Measurements from ENCODE around the gene ADAP2. TPM values are rescaled to one million over a fixed set of nuclear protein-coding genes. Genes with fewer than 3 reads are reported as not detected.

Gene ADAP2
- total and polyA plus RNA-seq, 10 of the 15 experiments (the other 5 are each of a cell fraction or from before 2014, with no cell fraction given), result 0.15 to 13.6 (median 6.8) TPM

GRCh38 chr17:30920683-30921543, 832 bp upstream of the ADAP2 start:
- H2AFZ ChIP-seq (ENCODE audit: control insufficient read depth, low read depth, low read length), result no peak overlapping the region; the same call in 1 of the 2 replicates
- H3K9ac ChIP-seq (ENCODE audit: control insufficient read depth, insufficient read depth, low read length), result no peak overlapping the region
- H4K20me1 ChIP-seq (ENCODE audit: control insufficient read depth, insufficient read depth), result no peaks in the 10 kb centered on the region
- no TSS peak for BruUV-seq (replicated peaks)
- FAIRE-seq (peak; percentile 38), ATAC-seq (peak; percentile 42), DNase-seq (ENCODE audit: low read depth, low spot score) (no peak)
- SMC1A ChIA-PET (ENCODE audit: uncharacterized antibody, unreplicated experiment), result no interaction called here
- RAD21 ChIA-PET (ENCODE audit: unreplicated experiment), result interaction anchor here (1.6 kb wide), 1 partner anchor 17 kb away, joined by 3 read pairs; no protein-coding TSS in a partner anchor
- peaks cover 0 to 2% of the 10 kb centered on the region in 2 experiments; a peak in 1 of 4 replicates for H3K27me3 ChIP-seq (replicated peaks in 1 of 2; ENCODE audit: control insufficient read depth in 2 of 2, insufficient read depth in 2 of 2, low read length in 1 of 2)
- H3K79me2 ChIP-seq (ENCODE audit: control insufficient read depth, insufficient read depth, low read length), result no peaks in the 10 kb centered on the region
- in situ Hi-C loops (cut with MboI), result no loop called here
- intact Hi-C loops (cut with micrococcal nuclease; ENCODE audit: unreplicated experiment), result no loop called here
- no peaks in the 10 kb centered on the region for H3K9me3 ChIP-seq (replicated peaks; ENCODE audit: control insufficient read depth, insufficient read depth, low read length)
- peak overlapping the region; percentile 70 for H3K4me2 ChIP-seq (ENCODE audit: control insufficient read depth, insufficient read depth)
- CTCF ChIA-PET, result no interaction called here
- no peak overlapping the region for H3K27ac ChIP-seq (ENCODE audit: control insufficient read depth, insufficient read depth)
- TF ChIP-seq, protein P1, sequence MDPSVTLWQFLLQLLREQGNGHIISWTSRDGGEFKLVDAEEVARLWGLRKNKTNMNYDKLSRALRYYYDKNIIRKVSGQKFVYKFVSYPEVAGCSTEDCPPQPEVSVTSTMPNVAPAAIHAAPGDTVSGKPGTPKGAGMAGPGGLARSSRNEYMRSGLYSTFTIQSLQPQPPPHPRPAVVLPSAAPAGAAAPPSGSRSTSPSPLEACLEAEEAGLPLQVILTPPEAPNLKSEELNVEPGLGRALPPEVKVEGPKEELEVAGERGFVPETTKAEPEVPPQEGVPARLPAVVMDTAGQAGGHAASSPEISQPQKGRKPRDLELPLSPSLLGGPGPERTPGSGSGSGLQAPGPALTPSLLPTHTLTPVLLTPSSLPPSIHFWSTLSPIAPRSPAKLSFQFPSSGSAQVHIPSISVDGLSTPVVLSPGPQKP (IDR thresholded peaks at IDR 0.05; ENCODE audit: low read depth, low read length), result no peak
- no peak for TF ChIP-seq ZBTB40 (IDR thresholded peaks at IDR 0.05; ENCODE audit: borderline replicate concordance)
- TF ChIP-seq KDM1A (IDR thresholded peaks at IDR 0.05; ENCODE audit: borderline replicate concordance), result no peak
- TF ChIP-seq ZZZ3 (IDR thresholded peaks at IDR 0.05; ENCODE audit: control insufficient read depth, insufficient read length, low read depth), result no peak
- TF ChIP-seq CREB1 (IDR thresholded peaks at IDR 0.05; ENCODE audit: low read depth), result peak; percentile 51; the same call in 1 of the 2 replicates
- TF ChIP-seq HDGF (IDR thresholded peaks at IDR 0.05), result no peak
- peak; percentile 39; the same call in 1 of the 2 replicates for TF ChIP-seq CREM (IDR thresholded peaks at IDR 0.05; ENCODE audit: low read depth)
- 0 out of 2 replicates have a peak, but pooled peaks have one; percentile 50 for TF ChIP-seq RUNX3 (IDR thresholded peaks at IDR 0.05; ENCODE audit: low read length)
- TF ChIP-seq TARDBP (IDR thresholded peaks at IDR 0.05; ENCODE audit: borderline replicate concordance), result no peak
- no peaks in the 10 kb centered on the region; the same call in 1 of the 2 replicates for H3K4me1 ChIP-seq (ENCODE audit: control insufficient read depth, insufficient read depth, low read length)
- H3K36me3 ChIP-seq (ENCODE audit: control insufficient read depth in 2 of 2, insufficient read depth in 2 of 2, low read length in 1 of 2), result no peaks in the 10 kb centered on the region
- 66% methylated on average over 11 of the region's 11 CpGs for WGBS (ENCODE audit: insufficient coverage, insufficient replicate concordance, low lambda C conversion rate, missing lambda C conversion rate)
- POLR2A ChIA-PET, result no interaction called here
- H3K4me3 ChIP-seq, result no peak overlapping the region

All from GM12878 (cell line).